Measurements from ENCODE around the gene MLN.
"Not testable (repeated sequence)": the region's sequence is repeated elsewhere in the genome, so short reads cannot be mapped to it uniquely, and the experiment has no call there.

MLN gene

GRCh38 chr6:33834401-33835392 lies 30.9 kb upstream of the MLN start:
- no peak for DNase-seq

- no peak for DNase-seq
Measured at GRCh38 chr6:33833599-33833998, 29.8 kb upstream of the MLN start.

GRCh38 chr6:33832831-33833230 lies 29.0 kb upstream of the MLN start:
- not testable (repeated sequence) for DNase-seq

- DNase-seq = not testable (repeated sequence)
Measured at GRCh38 chr6:33831725-33832124, 27.9 kb upstream of the MLN start.

- DNase-seq = no peak
Measured at GRCh38 chr6:33830635-33831240, 26.9 kb upstream of the MLN start.

- no peak for DNase-seq
Measured at GRCh38 chr6:33828764-33829731, 25.2 kb upstream of the MLN start.

GRCh38 chr6:33828452-33828763 lies 24.6 kb upstream of the MLN start:
- no peak for DNase-seq

- peak; percentile 88 for DNase-seq
Measured at GRCh38 chr6:33827546-33828451, 24.0 kb upstream of the MLN start.

- no peak for DNase-seq
Measured at GRCh38 chr6:33826537-33826936, 22.7 kb upstream of the MLN start.

- no peak for DNase-seq
Measured at GRCh38 chr6:33824461-33825154, 20.8 kb upstream of the MLN start.

GRCh38 chr6:33823806-33824205 lies 20.0 kb upstream of the MLN start:
- DNase-seq = no peak

GRCh38 chr6:33822575-33823395 lies 19.0 kb upstream of the MLN start:
- DNase-seq = no peak

GRCh38 chr6:33820784-33821520 lies 17.1 kb upstream of the MLN start:
- DNase-seq = no peak

GRCh38 chr6:33820243-33820642 lies 16.4 kb upstream of the MLN start:
- DNase-seq = no peak

GRCh38 chr6:33819021-33819420 lies 15.2 kb upstream of the MLN start:
- DNase-seq = no peak

GRCh38 chr6:33818293-33818692 lies 14.5 kb upstream of the MLN start:
- no peak for DNase-seq

GRCh38 chr6:33817489-33817888 lies 13.7 kb upstream of the MLN start:
- no peak for DNase-seq

- DNase-seq = no peak
Measured at GRCh38 chr6:33816911-33817310, 13.1 kb upstream of the MLN start.

- DNase-seq = peak; percentile 36
Measured at GRCh38 chr6:33815854-33816253, 12.1 kb upstream of the MLN start.

Data from fibroblast of skin of back (primary cell).